C4-2B (cell line): ENCODE data around the gene HMGCS2.

ENCODE experiments used
- CTCF ChIP-seq: fragments of 450-650 bp; conservative IDR thresholded peaks from 2 replicates; pipeline ENCODE4 v1.5.1; 2017; ENCODE audit warnings: mild to moderate bottlenecking
- ZFX ChIP-seq: fragments of 450-650 bp; IDR thresholded peaks from 2 replicates; pipeline ENCODE4 v1.6.1; 2017

- TF ChIP-seq CTCF (no peak), ZFX (no peak)
Observed at GRCh38 chr1:119703666-119704450, 64.8 kb downstream of the HMGCS2 start.
